Smooth muscle cell of bladder (primary cell): ENCODE results near the gene DIRAS3. TPM values are rescaled to one million over a fixed set of nuclear protein-coding genes. Genes with fewer than 3 reads are reported as not detected.

Source experiments
- total RNA-seq: library from RNA; depleted of rRNA; stranded (reverse); fragments of >200 nt; gene quantifications from 2 replicates; pipeline ENCODE4 v1.2.3, GENCODE V29; 2014

The DIRAS3 gene, protein sequence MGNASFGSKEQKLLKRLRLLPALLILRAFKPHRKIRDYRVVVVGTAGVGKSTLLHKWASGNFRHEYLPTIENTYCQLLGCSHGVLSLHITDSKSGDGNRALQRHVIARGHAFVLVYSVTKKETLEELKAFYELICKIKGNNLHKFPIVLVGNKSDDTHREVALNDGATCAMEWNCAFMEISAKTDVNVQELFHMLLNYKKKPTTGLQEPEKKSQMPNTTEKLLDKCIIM
- 2.5 and 2.8 TPM in 2 replicates for total RNA-seq

DNA sequence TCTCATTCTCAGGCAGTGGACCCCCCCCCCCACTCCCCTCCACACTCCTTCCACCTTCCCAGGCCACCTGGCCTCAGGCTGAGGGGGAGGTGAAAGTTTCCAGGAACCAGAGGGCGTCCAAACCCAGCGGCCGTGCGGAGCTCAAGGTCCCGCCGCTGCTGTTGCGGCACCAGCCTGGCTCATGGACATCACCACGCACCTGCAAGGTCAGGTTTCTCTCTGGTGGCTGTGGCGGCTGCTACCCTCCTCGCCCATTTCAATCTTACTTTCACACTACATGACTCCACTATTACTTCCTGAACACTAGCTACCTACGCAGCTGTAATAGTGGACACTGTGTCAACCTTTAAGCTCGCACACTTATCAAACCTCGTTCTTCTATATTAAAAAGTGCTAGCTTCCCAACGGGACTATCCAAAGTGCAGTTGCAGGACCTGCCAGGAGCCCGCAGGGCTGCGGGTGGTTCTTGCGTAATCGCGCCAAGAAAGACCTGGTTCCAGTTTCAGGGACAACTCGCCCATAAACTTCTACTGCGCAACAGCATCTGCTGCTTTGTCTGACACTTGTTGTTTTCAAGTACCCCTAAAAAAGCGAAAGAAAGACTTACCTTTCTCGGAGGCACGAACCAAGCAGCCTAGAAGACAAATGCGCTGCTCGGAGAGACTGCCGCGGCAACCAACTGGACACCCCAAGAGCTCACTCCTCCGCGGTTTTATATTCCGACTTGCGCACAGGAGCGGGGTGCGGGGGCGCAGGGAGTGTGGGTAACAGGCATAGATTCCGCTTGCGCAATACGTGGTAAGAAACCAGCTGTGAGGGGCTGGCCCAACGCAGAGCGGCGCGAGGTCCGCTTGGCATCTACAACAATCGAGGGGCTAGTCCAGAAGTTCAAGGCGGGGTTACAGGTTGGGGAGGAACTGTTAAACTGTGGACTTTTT lies at the start of gene DIRAS3:
DIRAS3 (minus strand) TSS at position 687 of the 938 bp plus-strand sequence. CDS start 3,330 bp downstream, outside the sequence.

Other genes starting within 250 kb of the DIRAS3 start
- gene GNG12, start 217.2 kb downstream of the DIRAS3 start, total RNA-seq: 134 and 140 TPM in 2 replicates
- 109 and 166 TPM in 2 replicates for gene WLS, start 181.9 kb upstream of the DIRAS3 start, total RNA-seq